Endothelial cell of umbilical vein (primary cell): ENCODE measurements around the gene KRTAP27-1. TPM values are rescaled to one million over a fixed set of nuclear protein-coding genes. Genes with fewer than 3 reads are reported as not detected.

ENCODE experiments used
- BruUV-seq: library from RNA; stranded (reverse); fragments of 400-500 nt; replicated peaks from 2 replicates; lab custom pipeline; 2021; lab: Mats Ljungman, UMichigan
- CTCF ChIA-PET: fragments of 300-600, 350-600 bp; sonication (Branson Sonifier 250); formaldehyde crosslinking; loops from one replicate; lab custom pipeline; 2021; ENCODE audit warnings: antibody characterized with exemption, inconsistent platforms; lab: Charles Lee
- POLR2A ChIA-PET: fragments of 300-600, 350-600 bp; sonication (Branson Sonifier 250); formaldehyde crosslinking; loops from one replicate; lab custom pipeline; 2021; ENCODE audit warnings: antibody characterized with exemption, inconsistent platforms; lab: Charles Lee
- DNase-seq: peaks from one replicate; pipeline ENCODE4 v3.0.0-alpha.2; 2011; ENCODE audit warnings: low read depth, low spot score
- FAIRE-seq: peaks from 2 replicates; lab custom pipeline; 2011; peaks lifted over from hg19 to GRCh38; lab: Jason Lieb, UNC
- H2AFZ ChIP-seq: 2 replicates; pipeline ENCODE4 v1.6.0; 2012; ENCODE audit warnings: low read depth, low read length, control low read depth, inconsistent platforms
- H3K27ac ChIP-seq: 2 replicates; pipeline ENCODE4 v1.5.1; 2011; ENCODE audit warnings: low read depth, mild to moderate bottlenecking, control low read depth, low read length, moderate library complexity; ENCODE audit not compliant: insufficient read depth
- H3K27me3 ChIP-seq, 2 experiments: 2 replicates each; pipeline versions ENCODE4 v1.6.0 to v1.6.1; 2011; ENCODE audit warnings: low read length in 2 of 2, mixed read lengths in 1 of 2; ENCODE audit not compliant: control insufficient read depth in 2 of 2, insufficient read depth in 2 of 2
- H3K36me3 ChIP-seq, 2 experiments: 2 replicates in 1 of 2; 3 replicates in 1 of 2; pipeline ENCODE4 v1.5.1; 2011; ENCODE audit warnings: low read length in 2 of 2, mild to moderate bottlenecking in 1 of 2, moderate library complexity in 1 of 2; ENCODE audit not compliant: control insufficient read depth in 2 of 2, insufficient read depth in 2 of 2; ENCODE audit errors: extremely low read depth in 1 of 2
- H3K4me1 ChIP-seq: 3 replicates; pipeline ENCODE4 v1.5.1; 2011; ENCODE audit warnings: mild to moderate bottlenecking, low read length; ENCODE audit not compliant: control insufficient read depth, insufficient read depth; ENCODE audit errors: extremely low read depth
- H3K4me2 ChIP-seq: 2 replicates; pipeline ENCODE4 v1.6.1; 2011; ENCODE audit warnings: low read length, control low read depth, mixed read lengths; ENCODE audit not compliant: insufficient read depth
- H3K4me3 ChIP-seq, 3 experiments: fragments of 200-600 bp in 1 of 3; sonication (generic), shearing (Covaris generic) in 1 of 3; replicated peaks in 1 of 3; 2 replicates each; pipeline ENCODE4 v1.5.1; 2011 to 2016; ENCODE audit warnings: control low read depth in 3 of 3, low read length in 3 of 3, mild to moderate bottlenecking in 2 of 3, inconsistent platforms in 1 of 3, low read depth in 1 of 3, moderate library complexity in 1 of 3; ENCODE audit not compliant: insufficient read depth in 1 of 3
- H3K79me2 ChIP-seq: 2 replicates; pipeline ENCODE4 v1.6.0; 2012; ENCODE audit warnings: low read length, inconsistent platforms; ENCODE audit not compliant: control insufficient read depth, insufficient read depth
- H3K9ac ChIP-seq: replicated peaks from 2 replicates; pipeline ENCODE3; 2011; ENCODE audit warnings: low read length, control low read depth; ENCODE audit not compliant: insufficient read depth; ENCODE audit errors: extremely low read depth
- H3K9me1 ChIP-seq: replicated peaks from 3 replicates; pipeline ENCODE4 v1.6.0; 2011; ENCODE audit warnings: mild to moderate bottlenecking, low read length; ENCODE audit not compliant: control insufficient read depth, insufficient read depth; ENCODE audit errors: extremely low read depth
- H3K9me3 ChIP-seq: replicated peaks from 2 replicates; pipeline ENCODE4 v1.5.1; 2012; ENCODE audit warnings: low read length, inconsistent platforms; ENCODE audit not compliant: control insufficient read depth, insufficient read depth
- H4K20me1 ChIP-seq: replicated peaks from 2 replicates; pipeline ENCODE3; 2011; ENCODE audit warnings: mild to moderate bottlenecking, low read length; ENCODE audit not compliant: control insufficient read depth, insufficient read depth; ENCODE audit errors: extremely low read depth
- CTCF ChIP-seq, 2 donors: IDR thresholded peaks; 1 replicate in 1 of 2; 2 replicates in 1 of 2; pipeline ENCODE4 v1.5.1; 2011; ENCODE audit warnings: low read length in 2 of 2, mild to moderate bottlenecking in 2 of 2, moderate library complexity in 2 of 2, control low read depth in 1 of 2, inconsistent platforms in 1 of 2, low read depth in 1 of 2; ENCODE audit not compliant: insufficient read depth in 1 of 2; ENCODE audit errors: extremely low read depth in 1 of 2
- EZH2 ChIP-seq: IDR thresholded peaks from 2 replicates; pipeline ENCODE4 v1.6.1; 2012; ENCODE audit warnings: borderline replicate concordance, low read depth, mild to moderate bottlenecking, moderate library complexity, low read length, inconsistent platforms; ENCODE audit not compliant: severe bottlenecking
- FOS ChIP-seq: IDR thresholded peaks from 2 replicates; pipeline ENCODE4 v1.6.1; 2011; ENCODE audit warnings: mild to moderate bottlenecking, low read length, moderate library complexity, borderline replicate concordance; ENCODE audit not compliant: insufficient read depth
- GATA2 ChIP-seq: IDR thresholded peaks from 2 replicates; pipeline ENCODE4 v1.7.0; 2011; ENCODE audit warnings: low read depth, mild to moderate bottlenecking, moderate library complexity, mixed read lengths, low read length; ENCODE audit not compliant: insufficient read length, insufficient read depth
- JUN ChIP-seq: IDR thresholded peaks from 2 replicates; pipeline ENCODE4 v1.6.1; 2011; ENCODE audit warnings: borderline replicate concordance, low read depth; ENCODE audit not compliant: insufficient read length, insufficient read depth
- MAX ChIP-seq: IDR thresholded peaks from 2 replicates; pipeline ENCODE4 v1.6.1; 2011; ENCODE audit not compliant: insufficient read depth, insufficient read length
- MYC ChIP-seq: IDR thresholded peaks from one replicate; pipeline ENCODE4 v1.6.1; 2011; ENCODE audit warnings: mild to moderate bottlenecking, low read depth, low read length
- POLR2A ChIP-seq: IDR thresholded peaks from 2 replicates; pipeline ENCODE4 v1.6.1; 2012; ENCODE audit warnings: low read depth, mild to moderate bottlenecking, control low read depth, low read length
- POLR2AphosphoS5 ChIP-seq: IDR thresholded peaks from 2 replicates; pipeline ENCODE4 v1.6.1; 2012; ENCODE audit warnings: low read depth, mild to moderate bottlenecking, control low read depth, low read length, moderate library complexity; ENCODE audit not compliant: insufficient read depth
- dilution Hi-C: fragments of 300-500 bp; cut with MboI; formaldehyde crosslinking; loops from one replicate; pipeline ENCODE4 v1.15.0; 2019; ENCODE audit warnings: low sequenced_read_pairs; ENCODE audit not compliant: extremely low pct_ligation_motif_present
- intact Hi-C: fragments of 100-400 bp; cut with micrococcal nuclease; formaldehyde crosslinking; loops from one replicate; pipeline ENCODE4 v1.10.0; 2022
- polyA plus RNA-seq, 4 experiments: library from polyadenylated mRNA; depleted of rRNA in 3 of 4; stranded (reverse) in 3 of 4; unstranded in 1 of 4; fragments of >200 nt; gene quantifications; 2 replicates each; pipeline versions ENCODE4 v1.2.1 to v1.2.3, GENCODE V29; 2011 to 2012; ENCODE audit warnings: missing spikeins in 1 of 4
- total RNA-seq: library from RNA; stranded (reverse); gene quantifications from 2 replicates; pipeline ENCODE4 v1.2.3, GENCODE V29; 2021

The KRTAP27-1 gene
- total and polyA plus RNA-seq, 2 donors (not counting 3 experiments of a cell fraction or from before 2014, with no cell fraction given), result not detected

DNA sequence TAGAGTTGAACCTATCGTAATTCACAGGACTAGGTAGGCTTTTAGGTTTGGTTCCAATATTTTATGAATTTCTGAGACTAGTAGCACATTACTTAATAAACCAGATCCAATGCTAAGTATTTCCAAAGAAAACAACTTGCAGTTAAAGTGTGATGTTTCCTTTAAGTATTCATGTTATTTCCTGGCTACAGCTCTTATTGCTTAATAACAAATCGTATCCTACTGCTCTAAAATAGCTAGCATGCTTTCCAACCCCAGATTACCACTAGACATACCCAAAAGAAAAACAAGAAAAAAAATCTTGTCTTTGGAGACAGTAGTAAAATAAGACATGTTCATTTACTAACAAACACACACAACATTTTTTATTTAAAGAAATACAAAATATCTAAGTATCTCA, 898 bp downstream of the KRTAP27-1 start:
- no peak overlapping the region for H3K27ac ChIP-seq
- no peak for DNase-seq
- no peaks in the 10 kb centered on the region for H3K36me3 ChIP-seq
- peaks cover 3% of the 10 kb centered on the region for H3K9me3 ChIP-seq
- no peak for FAIRE-seq
- H3K4me3 ChIP-seq, result no peak overlapping the region
- H3K4me2 ChIP-seq, result no peak overlapping the region
- dilution Hi-C loops, result no loop called here
- no peaks in the 10 kb centered on the region for H4K20me1 ChIP-seq
- H3K27me3 ChIP-seq, result no peaks in the 10 kb centered on the region
- no peaks in the 10 kb centered on the region for H3K9me1 ChIP-seq
- no peak overlapping the region for H2AFZ ChIP-seq
- no peaks in the 10 kb centered on the region for H3K79me2 ChIP-seq
- CTCF ChIA-PET, result no interaction called here
- no peak for TF ChIP-seq MYC
- TF ChIP-seq FOS, result no peak
- TF ChIP-seq EZH2, result no peak
- no peak for TF ChIP-seq POLR2A
- TF ChIP-seq GATA2, result no peak
- TF ChIP-seq CTCF (IDR thresholded peaks at IDR 0.05; ENCODE audit: extremely low read depth in 1 of 2, insufficient read depth in 1 of 2, low read depth in 1 of 2, low read length in 2 of 2), result no peak
- no peak for TF ChIP-seq MAX
- TF ChIP-seq POLR2AphosphoS5, result no peak
- no peak for TF ChIP-seq JUN
- H3K4me1 ChIP-seq, result no peaks in the 10 kb centered on the region
- no TSS peak for BruUV-seq
- H3K9ac ChIP-seq, result no peak overlapping the region
- POLR2A ChIA-PET, result no interaction called here
- intact Hi-C loops, result no loop called here
